A673 (cell line): ENCODE results near the gene ZNF273. TPM values are rescaled to one million over a fixed set of nuclear protein-coding genes. Genes with fewer than 3 reads are reported as not detected.

ENCODE experiments used
- BruUV-seq: library from RNA; stranded (reverse); fragments of 400-500 nt; replicated peaks from 2 replicates; lab custom pipeline; 2021; lab: Mats Ljungman, UMichigan
- CTCF ChIA-PET: fragments of 300-600 bp; sonication (Branson Sonifier 250); formaldehyde crosslinking; loops from one replicate; lab custom pipeline; 2022; ENCODE audit warnings: antibody characterized with exemption; lab: Charles Lee
- POLR2A ChIA-PET: fragments of 300-600 bp; sonication (Branson Sonifier 250); formaldehyde crosslinking; loops from one replicate; lab custom pipeline; 2022; ENCODE audit warnings: antibody characterized with exemption; ENCODE audit not compliant: low non-redundant PET; lab: Charles Lee
- DNase-seq: peaks from one replicate; pipeline ENCODE4 v3.0.0-alpha.2; 2015; ENCODE audit warnings: low spot score
- H3K27ac ChIP-seq: fragments of 200-600 bp; sonication (generic); 2 replicates; pipeline ENCODE4 v1.5.1; 2016; ENCODE audit warnings: mixed run types, low read depth, mild to moderate bottlenecking, mixed read lengths, antibody characterized with exemption, low read length; ENCODE audit not compliant: poor library complexity, severe bottlenecking
- H3K27me3 ChIP-seq: fragments of 200-600 bp; sonication (generic); replicated peaks from 2 replicates; pipeline ENCODE4 v1.6.1; 2017; ENCODE audit warnings: mixed run types, low read depth, mild to moderate bottlenecking, mixed read lengths, antibody characterized with exemption, low read length; ENCODE audit not compliant: insufficient read depth, poor library complexity
- H3K36me3 ChIP-seq: fragments of 200-600 bp; sonication (generic); 2 replicates; pipeline ENCODE4 v1.6.1; 2016; ENCODE audit warnings: mixed run types, mild to moderate bottlenecking, mixed read lengths, antibody characterized with exemption, low read length; ENCODE audit not compliant: insufficient read depth, poor library complexity, severe bottlenecking
- H3K4me1 ChIP-seq: fragments of 200-600 bp; sonication (generic); 2 replicates; pipeline ENCODE4 v1.6.1; 2017; ENCODE audit warnings: mixed run types, mild to moderate bottlenecking, mixed read lengths, antibody characterized with exemption, low read length; ENCODE audit not compliant: insufficient read depth, poor library complexity, severe bottlenecking
- H3K4me3 ChIP-seq: fragments of 200-600 bp; sonication (generic); 2 replicates; pipeline ENCODE4 v1.5.1; 2016; ENCODE audit warnings: low read depth, mixed run types, mild to moderate bottlenecking, mixed read lengths, low read length; ENCODE audit not compliant: poor library complexity, severe bottlenecking
- H3K9me3 ChIP-seq: fragments of 200-600 bp; sonication (generic); 2 replicates; pipeline ENCODE4 v1.6.1; 2016; ENCODE audit warnings: mixed run types, low read depth, mild to moderate bottlenecking, mixed read lengths, antibody characterized with exemption, low read length; ENCODE audit not compliant: poor library complexity, severe bottlenecking
- EZH2 ChIP-seq: fragments of 200-600 bp; sonication (generic); IDR thresholded peaks from 2 replicates; pipeline ENCODE4 v1.6.1; 2017; ENCODE audit warnings: borderline replicate concordance, low read depth, mild to moderate bottlenecking, mixed read lengths, antibody characterized with exemption, low read length; ENCODE audit not compliant: poor library complexity, severe bottlenecking
- intact Hi-C: fragments of 100-400 bp; cut with micrococcal nuclease; formaldehyde crosslinking; loops from one replicate; pipeline ENCODE4 v1.10.0; 2022; ENCODE audit not compliant: unreplicated experiment
- total RNA-seq: library from RNA; stranded (reverse); gene quantifications from 2 replicates; pipeline ENCODE4 v1.2.3, GENCODE V29; 2021
- TF ChIP-seq, protein P1 (sequence below): fragments of 300-800, 200-600 bp; sonication (generic); conservative IDR thresholded peaks from 2 replicates; pipeline ENCODE4 v1.5.1; 2017; ENCODE audit warnings: low read depth, mild to moderate bottlenecking, antibody characterized with exemption, low read length, moderate library complexity, mixed read lengths

The ZNF273 gene
- total RNA-seq, 1 experiment from 2014 or later = 10.1 TPM

DNA sequence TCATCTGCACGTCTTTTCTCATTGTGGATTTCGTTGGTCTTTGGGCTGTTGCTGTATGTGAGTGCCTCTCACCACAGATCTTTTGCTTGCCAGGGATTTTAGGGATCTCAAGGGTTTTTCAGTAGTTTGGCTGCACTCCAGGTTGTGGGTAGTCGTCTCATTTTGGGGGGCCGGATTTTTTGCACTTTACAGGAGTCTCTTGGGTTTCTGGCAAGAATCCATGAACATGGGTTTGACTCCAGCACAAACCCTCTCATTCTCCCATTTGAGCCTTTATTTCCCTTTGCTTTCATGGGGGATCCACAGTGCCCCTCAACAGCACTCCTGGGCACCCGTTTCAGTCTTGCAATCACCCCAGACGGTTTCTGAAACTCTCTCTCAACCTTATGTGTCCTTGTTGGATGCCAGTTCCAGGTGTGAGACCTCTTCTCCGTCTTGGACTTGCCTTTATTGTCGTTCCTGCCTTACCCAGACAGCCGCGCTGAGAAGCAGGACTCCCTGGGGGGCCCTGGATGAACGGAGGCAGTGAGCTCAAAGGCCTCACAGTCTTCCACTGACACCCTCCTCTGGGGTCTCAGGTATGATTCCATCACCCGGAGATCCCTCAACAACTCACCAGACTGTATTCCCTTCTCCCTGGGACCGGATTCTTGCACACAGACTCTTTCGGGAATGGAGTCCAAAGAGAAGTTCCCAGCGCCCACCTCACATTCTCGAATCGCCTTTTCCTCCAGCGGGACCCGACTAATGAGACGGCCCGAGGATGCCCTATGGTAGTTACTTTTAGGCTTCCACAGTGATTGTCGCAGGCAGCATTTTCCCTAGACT lies 18.8 kb upstream of the ZNF273 start:
- CTCF ChIA-PET = no interaction called here
- no TSS peak for BruUV-seq
- Histone ChIP-seq H3K36me3 (no peaks in the 10 kb centered on the region), H3K4me3 (no peak overlapping the region), H3K27me3 (no peaks in the 10 kb centered on the region), H3K27ac (no peak overlapping the region), H3K9me3 (no peaks in the 10 kb centered on the region), H3K4me1 (no peaks in the 10 kb centered on the region)
- POLR2A ChIA-PET = no interaction called here
- no peak for TF ChIP-seq EZH2
- TF ChIP-seq, protein P1, sequence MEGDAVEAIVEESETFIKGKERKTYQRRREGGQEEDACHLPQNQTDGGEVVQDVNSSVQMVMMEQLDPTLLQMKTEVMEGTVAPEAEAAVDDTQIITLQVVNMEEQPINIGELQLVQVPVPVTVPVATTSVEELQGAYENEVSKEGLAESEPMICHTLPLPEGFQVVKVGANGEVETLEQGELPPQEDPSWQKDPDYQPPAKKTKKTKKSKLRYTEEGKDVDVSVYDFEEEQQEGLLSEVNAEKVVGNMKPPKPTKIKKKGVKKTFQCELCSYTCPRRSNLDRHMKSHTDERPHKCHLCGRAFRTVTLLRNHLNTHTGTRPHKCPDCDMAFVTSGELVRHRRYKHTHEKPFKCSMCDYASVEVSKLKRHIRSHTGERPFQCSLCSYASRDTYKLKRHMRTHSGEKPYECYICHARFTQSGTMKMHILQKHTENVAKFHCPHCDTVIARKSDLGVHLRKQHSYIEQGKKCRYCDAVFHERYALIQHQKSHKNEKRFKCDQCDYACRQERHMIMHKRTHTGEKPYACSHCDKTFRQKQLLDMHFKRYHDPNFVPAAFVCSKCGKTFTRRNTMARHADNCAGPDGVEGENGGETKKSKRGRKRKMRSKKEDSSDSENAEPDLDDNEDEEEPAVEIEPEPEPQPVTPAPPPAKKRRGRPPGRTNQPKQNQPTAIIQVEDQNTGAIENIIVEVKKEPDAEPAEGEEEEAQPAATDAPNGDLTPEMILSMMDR = no peak
- intact Hi-C loops = loop anchor here (10.0 kb wide), 1 partner anchor 59 kb away; no protein-coding TSS in a partner anchor
- DNase-seq = no peak

GRCh38 chr7:64884913-64885370 lies 18.1 kb upstream of the ZNF273 start:
- no peak for DNase-seq

GRCh38 chr7:64885520-64886240 lies 17.4 kb upstream of the ZNF273 start:
- Histone ChIP-seq H3K27ac (no peak overlapping the region), H3K9me3 (no peaks in the 10 kb centered on the region), H3K4me1 (no peaks in the 10 kb centered on the region), H3K36me3 (no peaks in the 10 kb centered on the region), H3K4me3 (no peak overlapping the region), H3K27me3 (no peaks in the 10 kb centered on the region)
- DNase-seq = no peak
- ChIA-PET CTCF (no interaction called here), POLR2A (no interaction called here)
- TF ChIP-seq EZH2 = no peak
- TF ChIP-seq, protein P1 = no peak
- no TSS peak for BruUV-seq
- intact Hi-C loops = loop anchor here (10.0 kb wide), 1 partner anchor 61 kb away; no protein-coding TSS in a partner anchor

More at GRCh38 chr7:64884913-64885370, 18.1 kb upstream of the ZNF273 start:
- POLR2A ChIA-PET = no interaction called here
- no TSS peak for BruUV-seq
- H3K9me3 ChIP-seq = no peaks in the 10 kb centered on the region
- H3K36me3 ChIP-seq = no peaks in the 10 kb centered on the region
- H3K4me1 ChIP-seq = no peaks in the 10 kb centered on the region
- H3K4me3 ChIP-seq = no peak overlapping the region
- no peaks in the 10 kb centered on the region for H3K27me3 ChIP-seq
- intact Hi-C loops = loop anchor here (10.0 kb wide), 1 partner anchor 60 kb away; no protein-coding TSS in a partner anchor
- no peak overlapping the region for H3K27ac ChIP-seq
- CTCF ChIA-PET = no interaction called here
- TF ChIP-seq, protein P1 = no peak
- TF ChIP-seq EZH2 = no peak
